Measurements from ENCODE around the gene PHETA2. TPM values are rescaled to one million over a fixed set of nuclear protein-coding genes. Genes with fewer than 3 reads are reported as not detected.

PHETA2 gene
- total and polyA plus RNA-seq, 2 of the 8 experiments (the other 6 are each of a cell fraction or from before 2014, with no cell fraction given) = 7.4 to 7.6 TPM

GRCh38 chr22:42041784-42042183 lies 32.3 kb upstream of the PHETA2 start:
- Histone ChIP-seq H3K4ac (replicated peaks; ENCODE audit: insufficient read length, low read depth, low read length) (no peak overlapping the region), H3K4me2 (ENCODE audit: insufficient read depth in 1 of 2, low read depth in 2 of 2, low read length in 2 of 2) (no peak overlapping the region), H3K14ac (ENCODE audit: insufficient read length) (no peak overlapping the region), H3K36me3 (ENCODE audit: control insufficient read depth in 2 of 4, insufficient read depth in 4 of 4, low read length in 3 of 4) (no peaks in the 10 kb centered on the region), H2BK5ac (ENCODE audit: low read depth, low read length) (no peak overlapping the region), H3K23me2 (ENCODE audit: low read depth, low read length) (no peaks in the 10 kb centered on the region), H3K9ac (replicated peaks in 1 of 4; ENCODE audit: extremely low read depth in 1 of 4, low read depth in 3 of 4, low read length in 3 of 4) (no peak overlapping the region), H3K79me2 (ENCODE audit: control insufficient read depth in 1 of 2, insufficient read depth in 2 of 2, low read length in 2 of 2) (no peaks in the 10 kb centered on the region), H3K18ac (ENCODE audit: extremely low read depth, low read length) (no peak overlapping the region), H2BK12ac (ENCODE audit: low read depth, low read length) (no peak overlapping the region), H3K27me3 (replicated peaks in 1 of 4; ENCODE audit: control insufficient read depth in 3 of 4, extremely low read depth in 1 of 4, insufficient read depth in 3 of 4, low read length in 3 of 4) (no peaks in the 10 kb centered on the region; a peak in 1 of 7 replicates), H3K27ac (ENCODE audit: low read depth, low read length) (no peak overlapping the region), H3K56ac (replicated peaks; ENCODE audit: insufficient read length, low read depth, low read length) (no peak overlapping the region), H2BK120ac (replicated peaks; ENCODE audit: low read depth, low read length) (no peak overlapping the region), H3K4me3 (ENCODE audit: extremely low read depth in 1 of 4, insufficient read depth in 2 of 4, low read depth in 3 of 4, low read length in 4 of 4) (no peak overlapping the region), H3K9me3 (ENCODE audit: insufficient read depth in 2 of 2, low read depth in 1 of 2, low read length in 1 of 2) (peaks cover 0 to 6% of the 10 kb centered on the region in 2 experiments; a peak in 2 of 4 replicates), H2AFZ (ENCODE audit: low read length) (no peak overlapping the region), H4K8ac (ENCODE audit: extremely low read depth, insufficient read depth, low read length) (no peak overlapping the region), H4K91ac (replicated peaks; ENCODE audit: insufficient read length, low read length) (no peak overlapping the region), H3K4me1 (replicated peaks in 1 of 4; ENCODE audit: control insufficient read depth in 3 of 4, insufficient read depth in 4 of 4, low read length in 3 of 4) (no peaks in the 10 kb centered on the region), H3K23ac (ENCODE audit: insufficient read length) (no peak overlapping the region), H4K20me1 (replicated peaks in 1 of 2; ENCODE audit: control insufficient read depth in 1 of 2, insufficient read depth in 2 of 2, low read length in 2 of 2) (no peaks in the 10 kb centered on the region), H4K5ac (ENCODE audit: insufficient read length, low read depth, low read length) (no peak overlapping the region), H2BK15ac (ENCODE audit: low read length) (no peak overlapping the region), H3K79me1 (ENCODE audit: low read depth, low read length) (no peaks in the 10 kb centered on the region), H2AK5ac (ENCODE audit: low read depth, low read length) (no peak overlapping the region), H2BK20ac (ENCODE audit: low read length) (no peak overlapping the region)
- ChIA-PET CTCF (ENCODE audit: partially characterized antibody) (interaction anchor here (0.6 to 1.2 kb wide), 2 partner anchors 49 to 262 kb away, joined by 4 read pairs; no protein-coding TSS in a partner anchor), POLR2A (ENCODE audit: partially characterized antibody) (no interaction called here)
- DNase-seq (ENCODE audit: low read depth in 1 of 2, low spot score in 2 of 2) (no peak), FAIRE-seq (no peak)
- no peak for TF ChIP-seq FOSL1 (IDR thresholded peaks at IDR 0.05; ENCODE audit: insufficient read depth, low read depth, low read length)

Data from H1 (cell line).